Right atrium auricular region (tissue), 2 donors: ENCODE data around the gene BEGAIN. TPM values are rescaled to one million over a fixed set of nuclear protein-coding genes. Genes with fewer than 3 reads are reported as not detected.

ENCODE experiments used
- DNase-seq: peaks from one replicate; pipeline ENCODE4 v3.0.0-alpha.2; 2019; ENCODE audit warnings: low spot score
- H3K27ac ChIP-seq, 2 donors: fragments of 200-600 bp; sonication (generic); 1 replicate in 1 of 2; 2 replicates in 1 of 2; pipeline ENCODE4 v1.5.1; 2016 to 2019
- H3K27me3 ChIP-seq, 2 donors: fragments of 200-600 bp; sonication (generic); one replicate each; pipeline versions ENCODE4 v1.5.1 to v1.6.0; 2017 to 2019
- H3K36me3 ChIP-seq: fragments of 200-600 bp; sonication (generic); one replicate; pipeline ENCODE4 v1.5.1; 2016
- H3K4me1 ChIP-seq, 2 donors: fragments of 200-600 bp; sonication (generic); one replicate each; pipeline versions ENCODE4 v1.5.1 to v1.6.0; 2017 to 2019
- H3K4me3 ChIP-seq, 2 donors: fragments of 200-600 bp; sonication (generic); 1 replicate in 1 of 2; 2 replicates in 1 of 2; pipeline ENCODE4 v1.5.1; 2017 to 2019; ENCODE audit warnings: mild to moderate bottlenecking in 1 of 2, moderate library complexity in 1 of 2
- H3K9me3 ChIP-seq, 2 donors: fragments of 200-600 bp; sonication (generic); one replicate each; pipeline ENCODE4 v1.5.1; 2019
- CTCF ChIP-seq, 2 donors: fragments of 200-600 bp; sonication (generic); IDR thresholded peaks; one replicate each; pipeline ENCODE4 v1.5.1; 2019; ENCODE audit warnings: antibody characterized with exemption in 2 of 2
- total RNA-seq, 2 donors: library from RNA; depleted of rRNA; stranded (reverse); fragments of >200 nt; gene quantifications; one replicate each; pipeline ENCODE4 v1.1.0, GENCODE V29; 2016

The BEGAIN gene
- total RNA-seq, 2 donors from 2014 or later = 0.93 to 5.7 TPM

DNA sequence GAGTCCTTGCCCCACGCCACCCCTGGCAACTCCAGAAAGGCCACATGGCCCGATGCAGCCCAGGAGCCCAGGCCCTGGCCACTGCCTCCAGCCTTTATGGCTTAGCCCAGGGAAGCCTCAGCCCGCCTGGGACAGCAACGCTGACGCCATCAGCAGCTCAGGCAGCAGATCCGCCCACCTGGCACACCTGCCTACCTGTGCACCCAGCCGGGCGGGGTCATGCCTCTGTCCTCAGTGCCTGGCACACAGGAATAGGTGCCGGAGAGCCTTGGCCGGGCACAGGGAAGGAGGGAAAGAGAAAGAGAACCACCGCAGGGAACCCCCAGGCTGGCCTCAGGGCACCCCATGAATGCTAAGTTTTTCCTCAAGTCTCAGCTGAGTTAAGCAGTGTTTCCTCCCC is 21.1 kb downstream of the BEGAIN start:
- TF ChIP-seq CTCF (IDR thresholded peaks at IDR 0.05) = no peak
- no peak overlapping the region for H3K4me3 ChIP-seq
- DNase-seq = no peak
- H3K9me3 ChIP-seq = no peaks in the 10 kb centered on the region
- no peak overlapping the region for H3K27ac ChIP-seq
- no peaks in the 10 kb centered on the region for H3K36me3 ChIP-seq
- H3K27me3 ChIP-seq = peaks cover 0 to 11% of the 10 kb centered on the region in 2 donors
- peaks cover 0 to 24% of the 10 kb centered on the region in 2 donors for H3K4me1 ChIP-seq

- Histone ChIP-seq H3K27me3 (peaks cover 0 to 11% of the 10 kb centered on the region in 2 donors), H3K4me3 (no peak overlapping the region), H3K36me3 (no peaks in the 10 kb centered on the region), H3K4me1 (peaks cover 0 to 24% of the 10 kb centered on the region in 2 donors), H3K27ac (no peak overlapping the region), H3K9me3 (no peaks in the 10 kb centered on the region)
- no peak for TF ChIP-seq CTCF (IDR thresholded peaks at IDR 0.05)
- DNase-seq = no peak
Observed at GRCh38 chr14:100565650-100566049, 21.6 kb downstream of the BEGAIN start.

- H3K27me3 ChIP-seq = peaks cover 0 to 11% of the 10 kb centered on the region in 2 donors
- no peak overlapping the region for H3K4me3 ChIP-seq
- H3K4me1 ChIP-seq = peaks cover 0 to 24% of the 10 kb centered on the region in 2 donors
- H3K36me3 ChIP-seq = no peaks in the 10 kb centered on the region
- H3K9me3 ChIP-seq = no peaks in the 10 kb centered on the region
- no peak for DNase-seq
- no peak for TF ChIP-seq CTCF (IDR thresholded peaks at IDR 0.05)
- no peak overlapping the region for H3K27ac ChIP-seq
Observed at GRCh38 chr14:100564512-100564911, 22.7 kb downstream of the BEGAIN start.

GRCh38 chr14:100562751-100563150 is 24.5 kb downstream of the BEGAIN start:
- peaks cover 0 to 4% of the 10 kb centered on the region in 2 donors for H3K27me3 ChIP-seq
- TF ChIP-seq CTCF (IDR thresholded peaks at IDR 0.05) = no peak

GRCh38 chr14:100561005-100561404 is 26.2 kb downstream of the BEGAIN start:
- H3K36me3 ChIP-seq = no peaks in the 10 kb centered on the region
- TF ChIP-seq CTCF (IDR thresholded peaks at IDR 0.05) = no peak
- H3K27me3 ChIP-seq = no peaks in the 10 kb centered on the region

More at GRCh38 chr14:100562751-100563150, 24.5 kb downstream of the BEGAIN start:
- H3K27ac ChIP-seq = no peak overlapping the region
- no peaks in the 10 kb centered on the region for H3K36me3 ChIP-seq
- no peaks in the 10 kb centered on the region for H3K9me3 ChIP-seq
- no peak for DNase-seq
- peaks cover 0 to 11% of the 10 kb centered on the region in 2 donors for H3K4me1 ChIP-seq
- no peak overlapping the region for H3K4me3 ChIP-seq

DNA sequence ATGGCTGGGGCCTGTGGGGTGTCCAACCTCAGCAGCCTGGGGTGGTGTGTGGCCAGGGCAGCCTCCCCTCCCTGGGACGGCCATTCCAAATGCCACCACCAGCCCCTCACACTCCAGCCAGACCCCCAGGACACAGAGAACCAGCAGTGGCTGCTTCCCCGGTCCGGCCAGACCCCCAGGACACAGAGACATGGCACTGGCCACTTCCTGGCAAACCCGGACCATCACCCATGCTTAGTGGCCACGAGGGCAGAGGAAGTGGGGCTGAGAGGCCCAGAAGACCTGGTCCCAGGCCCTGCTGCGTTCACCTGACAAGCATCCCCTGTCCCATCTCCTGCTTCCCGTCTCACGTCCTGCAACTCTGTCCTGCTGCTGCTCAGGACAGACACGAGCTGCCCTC is 26.7 kb downstream of the BEGAIN start:
- H3K27me3 ChIP-seq = no peaks in the 10 kb centered on the region
- DNase-seq = no peak

More at GRCh38 chr14:100561005-100561404, 26.2 kb downstream of the BEGAIN start:
- Histone ChIP-seq H3K4me1 (no peaks in the 10 kb centered on the region), H3K9me3 (no peaks in the 10 kb centered on the region), H3K27ac (no peak overlapping the region), H3K4me3 (no peak overlapping the region)
- no peak for DNase-seq

More for the DNA sequence above, 26.7 kb downstream of the BEGAIN start:
- Histone ChIP-seq H3K4me3 (no peak overlapping the region), H3K4me1 (no peaks in the 10 kb centered on the region), H3K36me3 (no peaks in the 10 kb centered on the region), H3K9me3 (no peaks in the 10 kb centered on the region), H3K27ac (no peak overlapping the region)
- TF ChIP-seq CTCF (IDR thresholded peaks at IDR 0.05) = no peak
